WTC11 (cell line): ENCODE data around the gene USP34. TPM values are rescaled to one million over a fixed set of nuclear protein-coding genes. Genes with fewer than 3 reads are reported as not detected.
A peak's percentile ranks its signal among the peaks of the same experiment; 100 is the strongest.

Source experiments
- ATAC-seq: fragments of 200-7000 bp; cut with Tn5 transposase; 2 replicates; pipeline ENCODE4 v1.10.0; 2021; ENCODE audit warnings: mild to moderate bottlenecking, moderate library complexity
- CTCF ChIA-PET: fragments of 300-600 bp; sonication (Branson Sonifier 250); formaldehyde crosslinking; loops from one replicate; lab custom pipeline; 2021; ENCODE audit warnings: antibody characterized with exemption; lab: Charles Lee
- POLR2A ChIA-PET: fragments of 350-600 bp; sonication (Branson Sonifier 250); formaldehyde crosslinking; loops from one replicate; lab custom pipeline; 2021; ENCODE audit warnings: antibody characterized with exemption; lab: Charles Lee
- DNase-seq: peaks from one replicate; pipeline ENCODE4 v3.0.0; 2021; ENCODE audit warnings: low spot score
- H3K27ac Mint-ChIP-seq: 2 replicates; pipeline ENCODE4 v1.8.0; 2021; ENCODE audit warnings: mixed read lengths
- H3K27me3 Mint-ChIP-seq: 2 replicates; pipeline ENCODE4 v1.8.0; 2021; ENCODE audit warnings: low read depth, mild to moderate bottlenecking, moderate library complexity, mixed read lengths
- H3K36me3 Mint-ChIP-seq: 2 replicates; pipeline ENCODE4 v1.8.0; 2021; ENCODE audit warnings: mixed read lengths
- H3K4me1 Mint-ChIP-seq: 2 replicates; pipeline ENCODE4 v1.8.0; 2022; ENCODE audit warnings: mixed read lengths
- H3K4me3 Mint-ChIP-seq: 2 replicates; pipeline ENCODE4 v1.8.0; 2021; ENCODE audit warnings: mild to moderate bottlenecking, moderate library complexity, mixed read lengths
- H3K9me3 Mint-ChIP-seq: 2 replicates; pipeline ENCODE4 v1.8.0; 2021; ENCODE audit warnings: mixed read lengths
- AFF4 ChIP-seq: sonication (generic); formaldehyde crosslinking; IDR thresholded peaks from 2 replicates; pipeline ENCODE4 v1.8.1; 2023; ENCODE audit warnings: mild to moderate bottlenecking, missing genetic modification reagents, borderline replicate concordance
- ETV6 ChIP-seq: sonication (generic); formaldehyde crosslinking; IDR thresholded peaks from 2 replicates; pipeline ENCODE4 v1.8.1; 2022; ENCODE audit warnings: mild to moderate bottlenecking, missing genetic modification reagents
- FOXJ3 ChIP-seq: sonication (generic); formaldehyde crosslinking; IDR thresholded peaks from 2 replicates; pipeline ENCODE4 v1.9.0; 2021; ENCODE audit warnings: missing genetic modification reagents, mild to moderate bottlenecking, borderline replicate concordance
- GTF2I ChIP-seq: fragments of 250-450 bp; sonication (Bioruptor Pico); conservative IDR thresholded peaks from 2 replicates; pipeline ENCODE4 v1.4.0; 2021; ENCODE audit warnings: mild to moderate bottlenecking
- HMGA2 ChIP-seq: fragments of 250-450 bp; sonication (Bioruptor Pico); IDR thresholded peaks from 2 replicates; pipeline ENCODE4 v1.4.0; 2021; ENCODE audit warnings: mild to moderate bottlenecking, moderate library complexity
- HMGXB4 ChIP-seq: sonication (generic); formaldehyde crosslinking; IDR thresholded peaks from 2 replicates; pipeline ENCODE4 v1.8.1; 2023; ENCODE audit warnings: mild to moderate bottlenecking, moderate library complexity, missing genetic modification reagents
- MAX ChIP-seq: sonication (generic); formaldehyde crosslinking; IDR thresholded peaks from 2 replicates; pipeline ENCODE4 v1.8.0; 2022; ENCODE audit warnings: mild to moderate bottlenecking, missing genetic modification reagents
- OVOL2 ChIP-seq: fragments of 250-450 bp; sonication (Bioruptor Pico); IDR thresholded peaks from 2 replicates; pipeline ENCODE4 v1.9.0; 2021; ENCODE audit warnings: mild to moderate bottlenecking, borderline replicate concordance
- RELA ChIP-seq: sonication (generic); formaldehyde crosslinking; IDR thresholded peaks from 2 replicates; pipeline ENCODE4 v1.8.1; 2022; ENCODE audit warnings: missing genetic modification reagents, mild to moderate bottlenecking, borderline replicate concordance
- TP53 ChIP-seq: sonication (generic); formaldehyde crosslinking; IDR thresholded peaks from 2 replicates; pipeline ENCODE4 v1.8.1; 2023; ENCODE audit warnings: mild to moderate bottlenecking, missing genetic modification reagents
- ZNF532 ChIP-seq: fragments of 250-450 bp; sonication (Bioruptor Pico); IDR thresholded peaks from 2 replicates; pipeline ENCODE4 v1.9.0; 2021; ENCODE audit warnings: mild to moderate bottlenecking, borderline replicate concordance
- ZSCAN18 ChIP-seq: fragments of 250-450 bp; sonication (Bioruptor Pico); IDR thresholded peaks from 2 replicates; pipeline ENCODE4 v2.1.2; 2022; ENCODE audit warnings: mild to moderate bottlenecking, moderate library complexity
- total RNA-seq: library from RNA; stranded (reverse); gene quantifications from 3 replicates; pipeline ENCODE4 v1.2.3, GENCODE V29; 2021

Gene USP34
- total RNA-seq, 1 experiment from 2014 or later, result 92.3 TPM

GRCh38 chr2:61281321-61281720 lies 189.6 kb downstream of the USP34 start (continued):
- TF ChIP-seq ZNF532 (CRISPR knock-in tag), result no peak
- no peak for TF ChIP-seq TP53 (CRISPR knock-in tag)
- no peak for TF ChIP-seq OVOL2
- TF ChIP-seq HMGA2 (CRISPR knock-in tag), result no peak
- TF ChIP-seq ETV6 (CRISPR knock-in tag), result no peak
- TF ChIP-seq, all 79 proteins: peak for 0

- TF ChIP-seq RELA (CRISPR knock-in tag) (no peak), FOXJ3 (no peak), MAX (CRISPR knock-in tag) (no peak), GTF2I (CRISPR knock-in tag) (no peak), ZSCAN18 (CRISPR knock-in tag) (no peak), HMGXB4 (CRISPR knock-in tag) (no peak), AFF4 (CRISPR knock-in tag) (no peak)
- Mint-ChIP-seq H3K9me3 (no peaks in the 10 kb centered on the region), H3K27ac (peak overlapping the region; percentile 91), H3K4me3 (no peak overlapping the region), H3K27me3 (no peaks in the 10 kb centered on the region), H3K4me1 (peaks cover 23% of the 10 kb centered on the region), H3K36me3 (peaks cover 40% of the 10 kb centered on the region)
- no peak; the same call in 1 of the 2 replicates for ATAC-seq
- ChIA-PET CTCF (no interaction called here), POLR2A (no interaction called here)
- DNase-seq, result no peak
Observed at GRCh38 chr2:61277756-61278155, 193.1 kb downstream of the USP34 start.
